ENCODE measurements around the gene MT3. TPM values are rescaled to one million over a fixed set of nuclear protein-coding genes. Genes with fewer than 3 reads are reported as not detected.

Gene MT3
- total and polyA plus RNA-seq, 9 of the 15 experiments (the other 6 are each of a cell fraction or from before 2014, with no cell fraction given) = not detected

- peak; percentile 87 to 88 for TF ChIP-seq NRF1 (conservative IDR thresholded peaks at IDR 0.05 in 1 of 2, IDR thresholded peaks at IDR 0.05 in 1 of 2)
- TF ChIP-seq POLR2A (conservative IDR thresholded peaks at IDR 0.05) = peak; percentile 82
- TF ChIP-seq, protein P1, sequence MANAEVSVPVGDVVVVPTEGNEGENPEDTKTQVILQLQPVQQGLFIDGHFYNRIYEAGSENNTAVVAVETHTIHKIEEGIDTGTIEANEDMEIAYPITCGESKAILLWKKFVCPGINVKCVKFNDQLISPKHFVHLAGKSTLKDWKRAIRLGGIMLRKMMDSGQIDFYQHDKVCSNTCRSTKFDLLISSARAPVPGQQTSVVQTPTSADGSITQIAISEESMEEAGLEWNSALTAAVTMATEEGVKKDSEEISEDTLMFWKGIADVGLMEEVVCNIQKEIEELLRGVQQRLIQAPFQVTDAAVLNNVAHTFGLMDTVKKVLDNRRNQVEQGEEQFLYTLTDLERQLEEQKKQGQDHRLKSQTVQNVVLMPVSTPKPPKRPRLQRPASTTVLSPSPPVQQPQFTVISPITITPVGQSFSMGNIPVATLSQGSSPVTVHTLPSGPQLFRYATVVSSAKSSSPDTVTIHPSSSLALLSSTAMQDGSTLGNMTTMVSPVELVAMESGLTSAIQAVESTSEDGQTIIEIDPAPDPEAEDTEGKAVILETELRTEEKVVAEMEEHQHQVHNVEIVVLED (CRISPR knock-in tag; IDR thresholded peaks at IDR 0.05) = no peak
- TF ChIP-seq ZNF431 (CRISPR knock-in tag; IDR thresholded peaks at IDR 0.05) = no peak
- no peak for TF ChIP-seq SMAD3 (CRISPR knock-in tag; conservative IDR thresholded peaks at IDR 0.05)
- no peak for TF ChIP-seq ZNF444 (CRISPR knock-in tag; IDR thresholded peaks at IDR 0.05)
- no peak for TF ChIP-seq ZNF140 (CRISPR knock-in tag; IDR thresholded peaks at IDR 0.05)
- no peak for TF ChIP-seq HNRNPL (IDR thresholded peaks at IDR 0.05; ENCODE audit: low read depth, low read length)
- TF ChIP-seq, protein P2, sequence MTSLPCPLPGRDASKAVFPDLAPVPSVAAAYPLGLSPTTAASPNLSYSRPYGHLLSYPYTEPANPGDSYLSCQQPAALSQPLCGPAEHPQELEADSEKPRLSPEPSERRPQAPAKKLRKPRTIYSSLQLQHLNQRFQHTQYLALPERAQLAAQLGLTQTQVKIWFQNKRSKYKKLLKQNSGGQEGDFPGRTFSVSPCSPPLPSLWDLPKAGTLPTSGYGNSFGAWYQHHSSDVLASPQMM (CRISPR knock-in tag; IDR thresholded peaks at IDR 0.05) = no peak
- TF ChIP-seq YBX1 (IDR thresholded peaks at IDR 0.05) = no peak
- TF ChIP-seq NELFE (IDR thresholded peaks at IDR 0.05; ENCODE audit: insufficient read depth, insufficient read length) = no peak
- TF ChIP-seq ESRRB (CRISPR knock-in tag; IDR thresholded peaks at IDR 0.05; ENCODE audit: borderline replicate concordance) = no peak
- TF ChIP-seq TAF9B (IDR thresholded peaks at IDR 0.05; ENCODE audit: partially characterized antibody) = no peak
- no peak for TF ChIP-seq RBM14 (IDR thresholded peaks at IDR 0.05; ENCODE audit: borderline replicate concordance, insufficient read depth, low read depth, low read length)
- no peak for TF ChIP-seq ETS2 (tag; IDR thresholded peaks at IDR 0.05; ENCODE audit: borderline replicate concordance, poor library complexity, severe bottlenecking)
- peak; percentile 59 for TF ChIP-seq TBP (optimal IDR thresholded peaks at IDR 0.05; ENCODE audit: low read depth, low read length)
- 0 out of 2 replicates have a peak, but pooled peaks have one; percentile 25 for TF ChIP-seq CREB1 (IDR thresholded peaks at IDR 0.05)
- TF ChIP-seq CREB1 (CRISPR knock-in tag; IDR thresholded peaks at IDR 0.05) = peak; percentile 49; the same call in 1 of the 2 replicates
- no peak for TF ChIP-seq XRCC5 (IDR thresholded peaks at IDR 0.05; ENCODE audit: low read depth, low read length)
- no peak for TF ChIP-seq ZNF699 (CRISPR knock-in tag; IDR thresholded peaks at IDR 0.05; ENCODE audit: insufficient replicate concordance)
- no peak for TF ChIP-seq ASH1L (IDR thresholded peaks at IDR 0.05; ENCODE audit: borderline replicate concordance, low read depth, partially characterized antibody)
- no peak for TF ChIP-seq ATF1 (CRISPR knock-in tag; IDR thresholded peaks at IDR 0.05)
- peak; percentile 54; the same call in 1 of the 2 replicates for TF ChIP-seq ATF1 (tag; IDR thresholded peaks at IDR 0.05)
- no peak for TF ChIP-seq FOS (IDR thresholded peaks at IDR 0.05; ENCODE audit: extremely low read depth, insufficient read length)
- TF ChIP-seq BDP1 (IDR thresholded peaks at IDR 0.05; ENCODE audit: insufficient read depth, insufficient read length) = no peak
- peak; percentile 56; the same call in 1 of the 2 replicates for TF ChIP-seq SMARCA5 (IDR thresholded peaks at IDR 0.05)
- no peak for TF ChIP-seq CBFB (CRISPR knock-in tag; IDR thresholded peaks at IDR 0.05)
- TF ChIP-seq ETV6 (IDR thresholded peaks at IDR 0.05; ENCODE audit: borderline replicate concordance in 1 of 2, low read depth in 2 of 2, low read length in 1 of 2) = no peak
- TF ChIP-seq ETV6 (CRISPR knock-in tag; IDR thresholded peaks at IDR 0.05; ENCODE audit: borderline replicate concordance) = no peak
- TF ChIP-seq HMG20B (CRISPR knock-in tag; IDR thresholded peaks at IDR 0.05) = no peak
- TF ChIP-seq PTTG1 (tag; IDR thresholded peaks at IDR 0.05; ENCODE audit: low read depth) = no peak
These were observed 18.9 kb downstream of the MT3 start, which contains the start of gene MT2A (continued) for GRCh38 chr16:56608043-56608875.
